Regular cardiac myocyte (primary cell): ENCODE measurements around the gene CRISP3. TPM values are rescaled to one million over a fixed set of nuclear protein-coding genes. Genes with fewer than 3 reads are reported as not detected.

Experiments used
- total RNA-seq: library from RNA; depleted of rRNA; stranded (reverse); fragments of >200 nt; gene quantifications from 2 replicates; pipeline ENCODE4 v1.2.3, GENCODE V29; 2014

The CRISP3 gene, protein sequence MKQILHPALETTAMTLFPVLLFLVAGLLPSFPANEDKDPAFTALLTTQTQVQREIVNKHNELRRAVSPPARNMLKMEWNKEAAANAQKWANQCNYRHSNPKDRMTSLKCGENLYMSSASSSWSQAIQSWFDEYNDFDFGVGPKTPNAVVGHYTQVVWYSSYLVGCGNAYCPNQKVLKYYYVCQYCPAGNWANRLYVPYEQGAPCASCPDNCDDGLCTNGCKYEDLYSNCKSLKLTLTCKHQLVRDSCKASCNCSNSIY
- total RNA-seq, result not detected in 2 replicates

DNA sequence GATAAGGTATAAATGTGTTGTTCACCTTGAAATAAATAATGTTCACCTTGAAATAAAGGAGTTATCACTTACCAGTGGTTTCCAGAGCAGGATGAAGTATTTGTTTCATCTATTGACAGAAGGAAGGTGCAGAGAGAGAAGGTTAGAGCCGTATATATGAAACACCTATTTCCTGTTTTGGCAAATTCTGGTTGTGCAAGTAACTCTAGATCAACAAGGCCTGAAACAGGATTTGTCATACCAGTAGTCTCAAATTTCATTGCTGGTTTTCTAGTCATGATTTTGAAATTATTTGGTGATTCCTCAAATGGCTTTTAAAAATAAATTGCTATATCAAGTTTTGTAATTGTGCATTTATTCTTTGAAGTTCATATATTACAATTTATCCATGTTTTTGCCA lies at the start of gene CRISP3:
Gene CRISP3 (minus strand): TSS at position 130 of the 400 bp plus-strand sequence. CDS start 21 bp downstream, at position 109.

DNA sequence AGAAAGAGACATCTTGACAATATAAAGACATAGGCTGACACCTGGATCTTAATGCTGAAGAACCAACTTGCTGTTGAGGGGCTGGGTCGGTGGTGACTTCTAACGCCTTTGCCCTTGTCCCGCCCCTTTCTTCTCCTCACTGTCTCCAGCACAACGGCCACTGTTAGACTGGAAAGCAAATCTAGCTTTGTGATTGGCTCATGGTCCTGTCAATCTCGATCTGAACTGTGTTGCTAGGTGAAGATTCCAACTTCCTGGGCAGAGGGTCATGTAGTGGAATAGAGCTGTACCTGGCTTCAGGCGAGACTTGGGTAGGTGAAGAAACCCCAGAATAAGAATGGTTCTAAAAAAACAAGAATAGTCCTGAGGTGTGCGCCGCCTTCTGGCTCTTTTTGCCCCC lies 43.0 kb upstream of the CRISP3 start, which contains the start of gene PGK2:
Gene PGK2 (minus strand): TSS at position 110 of the 400 bp plus-strand sequence. CDS start 98 bp downstream, at position 12.

DNA sequence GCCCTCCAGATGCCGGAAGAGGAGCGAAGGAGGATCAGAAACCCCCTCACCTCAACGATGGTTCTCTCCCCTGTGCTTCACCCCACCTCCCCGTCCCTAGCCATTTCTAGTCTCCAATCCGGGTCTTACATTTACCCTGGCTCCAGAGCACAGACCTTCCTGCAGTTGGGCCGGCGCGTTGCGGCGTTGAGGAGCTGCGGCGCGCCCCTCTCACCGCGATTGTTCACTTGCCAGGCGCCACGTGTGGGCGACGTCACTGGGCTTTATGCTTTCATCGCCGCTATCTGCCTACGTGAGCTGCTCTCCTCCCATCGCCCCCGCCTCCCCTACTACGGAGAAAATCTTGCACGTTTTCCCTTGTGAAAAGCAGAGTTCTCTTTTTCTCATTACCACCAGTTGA lies 30.8 kb downstream of the CRISP3 start, which contains the start of gene CRISP2:
Gene CRISP2 (minus strand): TSS at position 198 of the 400 bp plus-strand sequence. CDS start 4,347 bp downstream, outside the sequence.

Other genes starting within 250 kb of the CRISP3 start
- gene GLYATL3, start 244.5 kb downstream of the CRISP3 start, total RNA-seq, result not detected in 2 replicates
- gene C6orf141, start 193.7 kb downstream of the CRISP3 start, total RNA-seq, result 0.28 TPM in 1 of 2 replicates, not detected in the other
- gene RHAG, start 107.5 kb downstream of the CRISP3 start, total RNA-seq, result not detected in 2 replicates
- not detected in 2 replicates for gene CRISP2, start 30.8 kb downstream of the CRISP3 start, total RNA-seq
- not detected in 2 replicates for gene PGK2, start 42.9 kb upstream of the CRISP3 start, total RNA-seq
- not detected in 2 replicates for gene CRISP1, start 122.1 kb upstream of the CRISP3 start, total RNA-seq
- not detected in 2 replicates for gene DEFB114, start 219.8 kb upstream of the CRISP3 start, total RNA-seq
- not detected in 2 replicates for gene DEFB113, start 225.2 kb upstream of the CRISP3 start, total RNA-seq